HCT116 (cell line): ENCODE data around the gene LDAH. TPM values are rescaled to one million over a fixed set of nuclear protein-coding genes. Genes with fewer than 3 reads are reported as not detected.

Source experiments
- ATAC-seq: fragments of 200-7000 bp; cut with Tn5 transposase; 2 replicates; pipeline ENCODE4 v1.9.1; 2020; ENCODE audit warnings: mild to moderate bottlenecking, moderate library complexity
- BruUV-seq: library from RNA; stranded (reverse); fragments of 400-500 nt; replicated peaks from 2 replicates; lab custom pipeline; 2021; lab: Mats Ljungman, UMichigan
- CTCF ChIA-PET: fragments of 300-600 bp; sonication (Branson Sonifier 250); formaldehyde crosslinking; loops from one replicate; lab custom pipeline; 2021; ENCODE audit warnings: antibody characterized with exemption; lab: Charles Lee
- POLR2A ChIA-PET: fragments of 300-600, 350-600 bp; sonication (Branson Sonifier 250); formaldehyde crosslinking; loops from one replicate; lab custom pipeline; 2021; ENCODE audit warnings: antibody characterized with exemption; lab: Charles Lee
- RAD21 ChIA-PET, 2 experiments: fragments of 300-600 bp; sonication (Branson Sonifier 250); formaldehyde crosslinking; loops; one replicate each; lab custom pipeline; 2023; ENCODE audit warnings: low total read pairs in 2 of 2; ENCODE audit not compliant: uncharacterized antibody in 2 of 2, unreplicated experiment in 2 of 2, low non-redundant PET in 1 of 2; lab: Charles Lee
- DNase-seq: peaks from one replicate; pipeline ENCODE4 v3.0.0-alpha.2; 2010; ENCODE audit warnings: low read depth, low spot score
- H2AFZ ChIP-seq: fragments of 200-600 bp; shearing (Covaris generic), sonication (generic); 2 replicates; pipeline ENCODE4 v1.6.1; 2017; ENCODE audit warnings: low read depth, mixed run types, mixed read lengths, antibody characterized with exemption, low read length; ENCODE audit not compliant: poor library complexity, severe bottlenecking
- H3K27ac ChIP-seq: 2 replicates; pipeline ENCODE4 v1.5.1; 2012; ENCODE audit warnings: low read depth, low read length
- H3K27me3 ChIP-seq: fragments of 200-600 bp; sonication (generic); 2 replicates; pipeline ENCODE4 v1.6.1; 2016; ENCODE audit warnings: mixed run types, low read length, mixed read lengths; ENCODE audit not compliant: insufficient read depth
- H3K36me3 ChIP-seq, 2 experiments: fragments of 200-500 bp in 1 of 2; fragments of 200-600 bp in 1 of 2; sonication (Bioruptor generic) in 1 of 2; sonication (generic) in 1 of 2; 2 replicates each; pipeline versions ENCODE4 v1.5.1 to v1.6.1; 2014 to 2016; ENCODE audit warnings: low read length in 2 of 2, inconsistent platforms in 1 of 2, mixed read lengths in 1 of 2, mixed run types in 1 of 2; ENCODE audit not compliant: insufficient read depth in 2 of 2, control insufficient read depth in 1 of 2
- H3K4me1 ChIP-seq, 2 experiments: fragments of 200-600 bp in 1 of 2; sonication (generic) in 1 of 2; 2 replicates each; pipeline versions ENCODE4 v1.5.1 to v1.6.1; 2012 to 2017; ENCODE audit warnings: low read length in 2 of 2, inconsistent platforms in 1 of 2, mild to moderate bottlenecking in 1 of 2, mixed read lengths in 1 of 2, mixed run types in 1 of 2, moderate library complexity in 1 of 2; ENCODE audit not compliant: insufficient read depth in 2 of 2, control insufficient read depth in 1 of 2
- H3K4me2 ChIP-seq: fragments of 200-600 bp; sonication (generic); 2 replicates; pipeline ENCODE4 v1.6.1; 2017; ENCODE audit warnings: mixed run types, low read length, mixed read lengths
- H3K4me3 ChIP-seq, 2 experiments: fragments of 200-600 bp in 1 of 2; sonication (generic) in 1 of 2; replicated peaks in 1 of 2; 2 replicates each; pipeline ENCODE4 v1.5.1; 2011 to 2016; ENCODE audit warnings: low read length in 2 of 2, control low read depth in 1 of 2, low read depth in 1 of 2, mild to moderate bottlenecking in 1 of 2, mixed read lengths in 1 of 2, mixed run types in 1 of 2
- H3K79me2 ChIP-seq: fragments of 200-600 bp; sonication (generic); 2 replicates; pipeline ENCODE4 v1.6.1; 2017; ENCODE audit warnings: mild to moderate bottlenecking, mixed run types, low read length, moderate library complexity, mixed read lengths; ENCODE audit not compliant: insufficient read depth
- H3K9ac ChIP-seq: fragments of 200-600 bp; sonication (generic); 2 replicates; pipeline ENCODE4 v1.6.1; 2016; ENCODE audit warnings: low read length, mixed read lengths
- H3K9me2 ChIP-seq: fragments of 200-600 bp; sonication (generic), shearing (Covaris generic); 2 replicates; pipeline ENCODE4 v1.6.1; 2017; ENCODE audit warnings: mixed run types, mild to moderate bottlenecking, moderate library complexity; ENCODE audit not compliant: insufficient read depth
- H3K9me3 ChIP-seq, 2 experiments: fragments of 200-500 bp in 1 of 2; fragments of 200-600 bp in 1 of 2; sonication (Bioruptor generic) in 1 of 2; sonication (generic) in 1 of 2; 2 replicates each; pipeline ENCODE4 v1.6.1; 2014 to 2017; ENCODE audit warnings: low read length in 2 of 2, mixed read lengths in 2 of 2, inconsistent platforms in 1 of 2, low read depth in 1 of 2, mild to moderate bottlenecking in 1 of 2, mixed run types in 1 of 2, moderate library complexity in 1 of 2; ENCODE audit not compliant: control insufficient read depth in 1 of 2, insufficient read depth in 1 of 2
- H4K20me1 ChIP-seq: fragments of 200-600 bp; sonication (generic), shearing (Covaris generic); 2 replicates; pipeline ENCODE4 v1.6.1; 2017; ENCODE audit warnings: mixed run types, mild to moderate bottlenecking, moderate library complexity; ENCODE audit not compliant: insufficient read depth
- ATF3 ChIP-seq: IDR thresholded peaks from 2 replicates; pipeline ENCODE4 v1.6.1; 2012
- CEBPB ChIP-seq: IDR thresholded peaks from 2 replicates; pipeline ENCODE4 v1.6.1; 2012; ENCODE audit warnings: low read depth
- EZH2 ChIP-seq: fragments of 200-600 bp; sonication (generic); IDR thresholded peaks from 2 replicates; pipeline ENCODE4 v1.6.1; 2017; ENCODE audit warnings: antibody characterized with exemption, mixed run types
- EZH2phosphoT487 ChIP-seq: fragments of 200-600 bp; IDR thresholded peaks from 2 replicates; pipeline ENCODE4 v1.6.1; 2018; ENCODE audit warnings: antibody characterized with exemption, borderline replicate concordance
- FOSL1 ChIP-seq: IDR thresholded peaks from 2 replicates; pipeline ENCODE4 v1.6.1; 2012; ENCODE audit warnings: low read depth
- JUND ChIP-seq: IDR thresholded peaks from 2 replicates; pipeline ENCODE4 v1.6.1; 2012
- RAD21 ChIP-seq: IDR thresholded peaks from 2 replicates; pipeline ENCODE4 v1.6.1; 2012; ENCODE audit warnings: low read depth, mild to moderate bottlenecking
- REST ChIP-seq: IDR thresholded peaks from 2 replicates; pipeline ENCODE4 v1.6.1; 2012; ENCODE audit warnings: low read depth
- SIN3A ChIP-seq: IDR thresholded peaks from 2 replicates; pipeline ENCODE4 v1.6.1; 2012; ENCODE audit warnings: low read depth
- TCF7L2 ChIP-seq: IDR thresholded peaks from 2 replicates; pipeline ENCODE4 v1.7.0; 2011; ENCODE audit warnings: borderline replicate concordance, inconsistent platforms; ENCODE audit not compliant: insufficient read depth, insufficient read length; ENCODE audit errors: extremely low read depth
- YY1 ChIP-seq: IDR thresholded peaks from 2 replicates; pipeline ENCODE4 v1.6.1; 2011; ENCODE audit warnings: low read length, low read depth, moderate library complexity, mild to moderate bottlenecking; ENCODE audit not compliant: insufficient replicate concordance; ENCODE audit errors: extremely low read depth
- ZBTB33 ChIP-seq: IDR thresholded peaks from 2 replicates; pipeline ENCODE4 v1.6.1; 2011; ENCODE audit warnings: mild to moderate bottlenecking, low read length, moderate library complexity; ENCODE audit not compliant: insufficient replicate concordance; ENCODE audit errors: extremely low read depth
- ZFX ChIP-seq: fragments of 450-650 bp; IDR thresholded peaks from 2 replicates; pipeline ENCODE4 v1.6.1; 2017
- intact Hi-C: fragments of 100-400 bp; cut with micrococcal nuclease; formaldehyde crosslinking; loops from 2 replicates; pipeline ENCODE4 v1.10.0; 2022
- total RNA-seq: library from RNA; stranded (reverse); gene quantifications from one replicate; pipeline ENCODE4 v1.2.1, GENCODE V29; 2021; ENCODE audit not compliant: unreplicated experiment

LDAH gene
- total RNA-seq, 1 experiment from 2014 or later = 25.7 TPM

GRCh38 chr2:20656561-20656960 lies 166.3 kb downstream of the LDAH start (continued):
- TF ChIP-seq ZBTB33 = no peak
- TF ChIP-seq EZH2phosphoT487 = no peak
- no peak for TF ChIP-seq RAD21
- no peak for TF ChIP-seq SIN3A
- no peak for TF ChIP-seq ZFX

- Histone ChIP-seq H3K9me3 (no peaks in the 10 kb centered on the region), H3K79me2 (no peaks in the 10 kb centered on the region), H3K4me2 (no peak overlapping the region), H3K9me2 (no peaks in the 10 kb centered on the region), H3K4me1 (peaks cover 5 to 18% of the 10 kb centered on the region in 2 experiments), H2AFZ (no peak overlapping the region), H3K27ac (no peak overlapping the region), H3K9ac (no peak overlapping the region), H3K4me3 (no peak overlapping the region), H3K27me3 (0 out of 2 replicates have a peak, but pooled peaks cover 3% of the 10 kb centered on the region), H3K36me3 (no peaks in the 10 kb centered on the region), H4K20me1 (no peaks in the 10 kb centered on the region)
- no TSS peak for BruUV-seq
- ATAC-seq (no peak), DNase-seq (no peak)
- POLR2A ChIA-PET = no interaction called here
- RAD21 ChIA-PET = no interaction called here
- intact Hi-C loops = no loop called here
- TF ChIP-seq RAD21 (no peak), ZBTB33 (no peak), JUND (no peak), REST (no peak), EZH2 (no peak), TCF7L2 (no peak), CEBPB (no peak), FOSL1 (no peak), ATF3 (no peak), ZFX (no peak), YY1 (no peak)
- CTCF ChIA-PET = no interaction called here
Measured at GRCh38 chr2:20654535-20654813, 168.4 kb downstream of the LDAH start.
